C4-2B (cell line): Measurements from ENCODE around the gene STK38.

Source experiments
- CTCF ChIP-seq: fragments of 450-650 bp; conservative IDR thresholded peaks from 2 replicates; pipeline ENCODE4 v1.5.1; 2017; ENCODE audit warnings: mild to moderate bottlenecking
- ZFX ChIP-seq: fragments of 450-650 bp; IDR thresholded peaks from 2 replicates; pipeline ENCODE4 v1.6.1; 2017

GRCh38 chr6:36559011-36559793 lies 11.9 kb upstream of the STK38 start:
- TF ChIP-seq CTCF: no peak
- no peak for TF ChIP-seq ZFX
